Loucy (cell line): ENCODE measurements around the gene SH3PXD2A.

Experiments
- H2AFZ ChIP-seq: fragments of 200-600 bp; sonication (generic); 2 replicates; pipeline ENCODE4 v1.6.0; 2016; ENCODE audit warnings: antibody characterized with exemption, mild to moderate bottlenecking, low read length, moderate library complexity
- H3F3A ChIP-seq: fragments of 200-600 bp; 2 replicates; pipeline ENCODE4 v1.6.0; 2016; ENCODE audit warnings: antibody characterized with exemption, low read depth, mild to moderate bottlenecking
- H3K27me3 ChIP-seq: fragments of 200-600 bp; sonication (generic); 2 replicates; pipeline ENCODE4 v1.6.1; 2014; ENCODE audit warnings: low read length, mild to moderate bottlenecking; ENCODE audit not compliant: insufficient read depth, poor library complexity, severe bottlenecking
- H3K36me3 ChIP-seq: fragments of 200-600 bp; sonication (generic); 2 replicates; pipeline ENCODE4 v1.6.1; 2016; ENCODE audit warnings: low read length; ENCODE audit not compliant: insufficient read depth
- H3K4me1 ChIP-seq: fragments of 200-600 bp; sonication (generic); 2 replicates; pipeline ENCODE4 v1.5.1; 2014; ENCODE audit warnings: low read length, mild to moderate bottlenecking; ENCODE audit not compliant: insufficient read depth, poor library complexity, severe bottlenecking
- H3K4me2 ChIP-seq: fragments of 200-600 bp; sonication (generic); 2 replicates; pipeline ENCODE4 v1.6.0; 2014; ENCODE audit warnings: antibody characterized with exemption, low read length, low read depth, mild to moderate bottlenecking; ENCODE audit not compliant: poor library complexity, severe bottlenecking
- H3K4me3 ChIP-seq: fragments of 200-600 bp; sonication (generic); 2 replicates; pipeline ENCODE4 v1.5.1; 2014; ENCODE audit warnings: low read length, mild to moderate bottlenecking, mixed read lengths; ENCODE audit not compliant: poor library complexity, severe bottlenecking
- H3K79me2 ChIP-seq: fragments of 200-600 bp; sonication (generic); 2 replicates; pipeline ENCODE4 v1.6.1; 2014; ENCODE audit warnings: low read length; ENCODE audit not compliant: insufficient read depth
- H3K9ac ChIP-seq: fragments of 200-600 bp; sonication (generic); 2 replicates; pipeline ENCODE4 v1.6.0; 2014; ENCODE audit warnings: mild to moderate bottlenecking, low read depth, low read length, moderate library complexity; ENCODE audit not compliant: poor library complexity, severe bottlenecking
- H3K9me2 ChIP-seq: fragments of 200-600 bp; sonication (generic); replicated peaks from 2 replicates; pipeline ENCODE4 v1.6.1; 2016; ENCODE audit warnings: low read depth, low read length, mixed read lengths
- H3K9me3 ChIP-seq: fragments of 200-600 bp; sonication (generic); 2 replicates; pipeline ENCODE4 v1.6.1; 2014; ENCODE audit warnings: mild to moderate bottlenecking, antibody characterized with exemption, low read length, low read depth; ENCODE audit not compliant: insufficient read depth
- H4K20me1 ChIP-seq: fragments of 200-600 bp; sonication (generic); 2 replicates; pipeline ENCODE4 v1.6.0; 2014; ENCODE audit warnings: antibody characterized with exemption, low read length, mild to moderate bottlenecking; ENCODE audit not compliant: insufficient read depth, poor library complexity, severe bottlenecking
- EZH2phosphoT487 ChIP-seq: fragments of 200-600 bp; IDR thresholded peaks from 2 replicates; pipeline ENCODE4 v1.6.1; 2018; ENCODE audit warnings: antibody characterized with exemption, mild to moderate bottlenecking, moderate library complexity, borderline replicate concordance
- TF ChIP-seq, protein P1 (sequence below): fragments of 200-600 bp; sonication (generic); conservative IDR thresholded peaks from 2 replicates; pipeline ENCODE4 v1.5.1; 2014; ENCODE audit warnings: mild to moderate bottlenecking, antibody characterized with exemption, low read length

SH3PXD2A gene

DNA sequence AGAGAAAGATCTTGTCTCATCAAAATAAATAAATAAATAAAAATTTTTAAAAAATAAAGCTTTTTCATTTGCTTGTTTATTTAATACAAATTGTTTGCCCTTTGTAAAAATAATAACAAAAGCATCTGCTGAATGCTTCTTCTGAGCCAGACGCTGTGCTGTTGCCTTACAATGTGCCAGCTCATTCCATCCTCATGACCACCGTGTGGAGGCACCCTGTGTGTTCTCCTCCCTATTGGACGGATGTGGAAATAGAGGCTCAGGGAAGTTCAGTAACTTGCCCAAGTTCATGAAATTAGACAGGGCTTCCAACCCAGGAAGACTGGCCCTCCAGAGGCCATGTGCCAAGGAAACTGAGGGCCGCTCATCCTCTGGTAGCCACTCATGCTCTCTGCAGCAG is 120.6 kb downstream of the SH3PXD2A start:
- H2AFZ ChIP-seq: no peak overlapping the region
- TF ChIP-seq, protein P1, sequence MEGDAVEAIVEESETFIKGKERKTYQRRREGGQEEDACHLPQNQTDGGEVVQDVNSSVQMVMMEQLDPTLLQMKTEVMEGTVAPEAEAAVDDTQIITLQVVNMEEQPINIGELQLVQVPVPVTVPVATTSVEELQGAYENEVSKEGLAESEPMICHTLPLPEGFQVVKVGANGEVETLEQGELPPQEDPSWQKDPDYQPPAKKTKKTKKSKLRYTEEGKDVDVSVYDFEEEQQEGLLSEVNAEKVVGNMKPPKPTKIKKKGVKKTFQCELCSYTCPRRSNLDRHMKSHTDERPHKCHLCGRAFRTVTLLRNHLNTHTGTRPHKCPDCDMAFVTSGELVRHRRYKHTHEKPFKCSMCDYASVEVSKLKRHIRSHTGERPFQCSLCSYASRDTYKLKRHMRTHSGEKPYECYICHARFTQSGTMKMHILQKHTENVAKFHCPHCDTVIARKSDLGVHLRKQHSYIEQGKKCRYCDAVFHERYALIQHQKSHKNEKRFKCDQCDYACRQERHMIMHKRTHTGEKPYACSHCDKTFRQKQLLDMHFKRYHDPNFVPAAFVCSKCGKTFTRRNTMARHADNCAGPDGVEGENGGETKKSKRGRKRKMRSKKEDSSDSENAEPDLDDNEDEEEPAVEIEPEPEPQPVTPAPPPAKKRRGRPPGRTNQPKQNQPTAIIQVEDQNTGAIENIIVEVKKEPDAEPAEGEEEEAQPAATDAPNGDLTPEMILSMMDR: no peak
- no peak for TF ChIP-seq EZH2phosphoT487
- H3K9me3 ChIP-seq: no peaks in the 10 kb centered on the region
- no peaks in the 10 kb centered on the region for H3K9me2 ChIP-seq
- H3K9ac ChIP-seq: no peak overlapping the region
- no peak overlapping the region for H3K4me3 ChIP-seq
- no peaks in the 10 kb centered on the region for H3K79me2 ChIP-seq
- peaks cover 6% of the 10 kb centered on the region for H3K4me1 ChIP-seq
- H3K27me3 ChIP-seq: no peaks in the 10 kb centered on the region
- H3K36me3 ChIP-seq: peaks cover 13% of the 10 kb centered on the region; the same call in 1 of the 2 replicates
- H3K4me2 ChIP-seq: no peak overlapping the region
- H3F3A ChIP-seq: no peaks in the 10 kb centered on the region
- no peaks in the 10 kb centered on the region for H4K20me1 ChIP-seq

DNA sequence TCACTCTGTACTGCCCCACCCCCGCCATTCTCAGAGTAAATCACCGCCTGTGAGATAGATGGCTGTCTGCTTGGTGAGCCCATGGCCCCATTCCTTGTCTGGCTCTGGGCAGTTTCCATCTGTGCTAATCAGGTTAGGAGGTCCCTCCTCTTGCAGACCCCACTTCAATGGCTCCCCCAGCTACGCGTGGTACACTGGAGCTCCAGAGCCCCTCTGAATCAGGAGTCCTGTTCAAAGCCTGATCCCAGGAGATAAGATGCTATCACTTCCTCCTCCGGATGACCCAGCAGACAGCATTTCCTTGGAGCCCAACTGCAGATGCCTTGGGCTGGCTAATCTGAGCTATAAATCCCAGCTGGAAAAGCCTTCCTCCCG is 122.3 kb downstream of the SH3PXD2A start:
- Histone ChIP-seq H2AFZ (no peak overlapping the region), H3K27me3 (no peaks in the 10 kb centered on the region), H3K4me1 (peaks cover 6% of the 10 kb centered on the region), H3K36me3 (peaks cover 11% of the 10 kb centered on the region; the same call in 1 of the 2 replicates), H3K9me3 (no peaks in the 10 kb centered on the region), H3K4me2 (no peak overlapping the region), H3K79me2 (no peaks in the 10 kb centered on the region), H3K9me2 (no peaks in the 10 kb centered on the region), H3F3A (no peaks in the 10 kb centered on the region), H3K4me3 (no peak overlapping the region), H3K9ac (no peak overlapping the region), H4K20me1 (no peaks in the 10 kb centered on the region)
- TF ChIP-seq, protein P1: no peak
- TF ChIP-seq EZH2phosphoT487: no peak

DNA sequence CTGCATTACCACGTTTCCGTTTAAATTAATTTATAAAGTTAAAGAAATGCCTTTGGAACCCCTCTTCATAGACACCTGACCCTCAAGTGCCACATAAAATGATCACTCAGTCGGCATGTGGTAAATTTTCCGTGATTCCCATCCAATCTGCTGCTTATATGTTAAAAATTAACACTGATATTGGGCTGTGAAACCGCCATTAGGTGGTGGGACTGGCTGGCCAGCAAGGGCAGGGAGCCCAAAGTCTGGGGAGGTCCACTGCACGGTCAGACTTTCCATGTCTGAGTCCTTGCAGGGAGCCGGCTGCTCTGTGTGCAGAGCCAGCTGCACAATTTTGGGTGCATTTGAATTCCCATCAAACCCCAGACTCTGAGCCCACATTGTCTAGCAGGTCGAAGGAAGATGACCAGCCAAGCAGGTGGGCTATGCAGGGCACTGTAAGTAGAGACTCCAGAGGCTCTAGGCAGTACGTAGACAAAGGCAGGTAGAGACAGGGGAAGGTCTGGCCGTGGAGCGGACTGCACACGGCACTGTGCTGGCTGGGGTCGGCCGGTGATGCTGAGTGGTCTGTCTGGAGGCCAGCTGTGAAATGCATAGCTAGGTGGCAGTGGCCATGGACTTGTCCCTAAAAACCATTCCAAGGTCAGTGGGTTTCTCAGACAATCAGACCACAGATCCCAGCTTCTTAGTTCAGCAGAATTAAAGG is 122.9 kb downstream of the SH3PXD2A start:
- no peak overlapping the region for H3K4me3 ChIP-seq
- no peaks in the 10 kb centered on the region for H3K9me3 ChIP-seq
- TF ChIP-seq, protein P1: no peak
- no peak for TF ChIP-seq EZH2phosphoT487
- H3K27me3 ChIP-seq: no peaks in the 10 kb centered on the region
- H3K4me1 ChIP-seq: peaks cover 6% of the 10 kb centered on the region
- H3K36me3 ChIP-seq: peaks cover 5% of the 10 kb centered on the region; the same call in 1 of the 2 replicates
- no peak overlapping the region for H3K9ac ChIP-seq
- no peaks in the 10 kb centered on the region for H4K20me1 ChIP-seq
- no peaks in the 10 kb centered on the region for H3K79me2 ChIP-seq
- H3F3A ChIP-seq: no peaks in the 10 kb centered on the region
- no peak overlapping the region for H3K4me2 ChIP-seq
- no peaks in the 10 kb centered on the region for H3K9me2 ChIP-seq
- no peak overlapping the region for H2AFZ ChIP-seq
